Measurements from ENCODE around the gene SLC1A1.
"Not testable (repeated sequence)": the region's sequence is repeated elsewhere in the genome, so short reads cannot be mapped to it uniquely, and the experiment has no call there.

Gene SLC1A1

GRCh38 chr9:4506490-4506889 lies 16.2 kb downstream of the SLC1A1 start:
- DNase-seq (ENCODE audit: low spot score), result no peak

GRCh38 chr9:4507306-4508130 lies 17.2 kb downstream of the SLC1A1 start:
- DNase-seq (ENCODE audit: low spot score), result no peak

- DNase-seq (ENCODE audit: low spot score), result no peak
These were observed 18.1 kb downstream of the SLC1A1 start for GRCh38 chr9:4508246-4508906.

GRCh38 chr9:4508907-4509589 lies 18.8 kb downstream of the SLC1A1 start:
- no peak for DNase-seq (ENCODE audit: low spot score)

GRCh38 chr9:4509590-4509984 lies 19.3 kb downstream of the SLC1A1 start:
- no peak for DNase-seq (ENCODE audit: low spot score)

GRCh38 chr9:4510546-4511322 lies 20.5 kb downstream of the SLC1A1 start:
- no peak for DNase-seq (ENCODE audit: low spot score)

GRCh38 chr9:4514252-4515128 lies 24.2 kb downstream of the SLC1A1 start:
- no peak for DNase-seq (ENCODE audit: low spot score)

GRCh38 chr9:4515958-4516375 lies 25.7 kb downstream of the SLC1A1 start:
- DNase-seq (ENCODE audit: low spot score), result no peak

GRCh38 chr9:4517274-4517673 lies 27.0 kb downstream of the SLC1A1 start:
- DNase-seq (ENCODE audit: low spot score), result no peak

- DNase-seq (ENCODE audit: low spot score), result no peak
These were observed 29.3 kb downstream of the SLC1A1 start for GRCh38 chr9:4519604-4520003.

GRCh38 chr9:4520055-4520454 lies 29.8 kb downstream of the SLC1A1 start:
- DNase-seq (ENCODE audit: low spot score), result no peak

GRCh38 chr9:4530375-4530774 lies 40.1 kb downstream of the SLC1A1 start:
- no peak for DNase-seq (ENCODE audit: low spot score)

GRCh38 chr9:4530831-4531230 lies 40.6 kb downstream of the SLC1A1 start:
- not testable (repeated sequence) for DNase-seq (ENCODE audit: low spot score)

- not testable (repeated sequence) for DNase-seq (ENCODE audit: low spot score)
These were observed 41.1 kb downstream of the SLC1A1 start for GRCh38 chr9:4531355-4531754.

GRCh38 chr9:4533881-4534280 lies 43.6 kb downstream of the SLC1A1 start:
- not testable (repeated sequence) for DNase-seq (ENCODE audit: low spot score)

GRCh38 chr9:4536196-4536595 lies 45.9 kb downstream of the SLC1A1 start:
- DNase-seq (ENCODE audit: low spot score), result not testable (repeated sequence)

GRCh38 chr9:4537581-4537980 lies 47.3 kb downstream of the SLC1A1 start:
- no peak for DNase-seq (ENCODE audit: low spot score)

- DNase-seq (ENCODE audit: low spot score), result no peak
These were observed 47.8 kb downstream of the SLC1A1 start for GRCh38 chr9:4538107-4538506.

GRCh38 chr9:4538621-4539020 lies 48.4 kb downstream of the SLC1A1 start:
- DNase-seq (ENCODE audit: low spot score), result no peak

- no peak for DNase-seq (ENCODE audit: low spot score)
These were observed 50.2 kb downstream of the SLC1A1 start for GRCh38 chr9:4540425-4540824.

- DNase-seq (ENCODE audit: low spot score), result no peak
These were observed 51.0 kb downstream of the SLC1A1 start for GRCh38 chr9:4541281-4541680.

All from D341Med (cell line).